HL-60 (cell line): Measurements from ENCODE around the gene RPS16.

Experiments
- DNase-seq, 2 experiments: peaks; one replicate each; pipeline ENCODE4 v3.0.0-alpha.2; 2010 to 2020; ENCODE audit warnings: low read depth in 1 of 2, low spot score in 1 of 2
- H3K27ac ChIP-seq: fragments of 250-450 bp; sonication (Bioruptor Pico); replicated peaks from 2 replicates; pipeline ENCODE4 v1.5.1; 2020; ENCODE audit warnings: mild to moderate bottlenecking, moderate library complexity
- H3K27me3 ChIP-seq: fragments of 250-450 bp; sonication (Bioruptor Pico); 2 replicates; pipeline ENCODE4 v1.5.1; 2021; ENCODE audit warnings: mild to moderate bottlenecking, moderate library complexity; ENCODE audit not compliant: insufficient read depth, poor library complexity, severe bottlenecking
- H3K4me3 ChIP-seq: replicated peaks from 2 replicates; pipeline ENCODE4 v1.5.1; 2011; ENCODE audit warnings: mild to moderate bottlenecking, control low read depth, low read length; ENCODE audit not compliant: insufficient read depth
- CTCF ChIP-seq: IDR thresholded peaks from one replicate; pipeline ENCODE4 v1.5.1; 2011; ENCODE audit warnings: low read length, control low read depth, inconsistent platforms; ENCODE audit not compliant: insufficient read depth
- GABPA ChIP-seq: IDR thresholded peaks from 2 replicates; pipeline ENCODE4 v1.6.1; 2012; ENCODE audit warnings: low read depth
- POLR2AphosphoS5 ChIP-seq: IDR thresholded peaks from 2 replicates; pipeline ENCODE4 v1.6.1; 2012; ENCODE audit warnings: low read depth
- REST ChIP-seq: IDR thresholded peaks from 2 replicates; pipeline ENCODE4 v1.6.1; 2012; ENCODE audit warnings: low read depth; ENCODE audit not compliant: insufficient replicate concordance
- SPI1 ChIP-seq: IDR thresholded peaks from 2 replicates; pipeline ENCODE4 v1.6.1; 2012; ENCODE audit warnings: low read depth, mild to moderate bottlenecking, borderline replicate concordance

Gene RPS16

GRCh38 chr19:39411081-39411831, 24.5 kb downstream of the RPS16 start:
- TF ChIP-seq SPI1: no peak
- TF ChIP-seq POLR2AphosphoS5: no peak
- no peak for TF ChIP-seq CTCF
- no peak for TF ChIP-seq GABPA
- TF ChIP-seq REST: no peak
- peak in 1 of 2 experiments; percentile 50 for DNase-seq
- Histone ChIP-seq H3K27ac (peak overlapping the region; percentile 95), H3K27me3 (peaks cover 20% of the 10 kb centered on the region), H3K4me3 (no peak overlapping the region; the same call in 1 of the 2 replicates)

GRCh38 chr19:39410831-39411080, 25.0 kb downstream of the RPS16 start:
- Histone ChIP-seq H3K27ac (peak overlapping the region; percentile 95), H3K4me3 (no peak overlapping the region), H3K27me3 (peaks cover 18% of the 10 kb centered on the region)
- no peak for DNase-seq
- TF ChIP-seq GABPA: no peak
- TF ChIP-seq REST: no peak
- TF ChIP-seq CTCF: no peak
- TF ChIP-seq POLR2AphosphoS5: no peak
- TF ChIP-seq SPI1: no peak

- H3K27ac ChIP-seq: peak overlapping the region; percentile 95
- H3K4me3 ChIP-seq: peak overlapping the region; percentile 91
- peaks cover 18% of the 10 kb centered on the region for H3K27me3 ChIP-seq
- peak; percentile 76 to 86 for DNase-seq
- TF ChIP-seq POLR2AphosphoS5: peak; percentile 60
- peak; percentile 94 for TF ChIP-seq SPI1
- TF ChIP-seq REST: no peak
- no peak for TF ChIP-seq CTCF
- 0 out of 2 replicates have a peak, but pooled peaks have one; percentile 20 for TF ChIP-seq GABPA
These were observed 25.5 kb downstream of the RPS16 start for GRCh38 chr19:39410017-39410830.
